ENCODE data around the gene YPEL5.
"Not testable (repeated sequence)": the region's sequence is repeated elsewhere in the genome, so short reads cannot be mapped to it uniquely, and the experiment has no call there.

YPEL5 gene

DNA sequence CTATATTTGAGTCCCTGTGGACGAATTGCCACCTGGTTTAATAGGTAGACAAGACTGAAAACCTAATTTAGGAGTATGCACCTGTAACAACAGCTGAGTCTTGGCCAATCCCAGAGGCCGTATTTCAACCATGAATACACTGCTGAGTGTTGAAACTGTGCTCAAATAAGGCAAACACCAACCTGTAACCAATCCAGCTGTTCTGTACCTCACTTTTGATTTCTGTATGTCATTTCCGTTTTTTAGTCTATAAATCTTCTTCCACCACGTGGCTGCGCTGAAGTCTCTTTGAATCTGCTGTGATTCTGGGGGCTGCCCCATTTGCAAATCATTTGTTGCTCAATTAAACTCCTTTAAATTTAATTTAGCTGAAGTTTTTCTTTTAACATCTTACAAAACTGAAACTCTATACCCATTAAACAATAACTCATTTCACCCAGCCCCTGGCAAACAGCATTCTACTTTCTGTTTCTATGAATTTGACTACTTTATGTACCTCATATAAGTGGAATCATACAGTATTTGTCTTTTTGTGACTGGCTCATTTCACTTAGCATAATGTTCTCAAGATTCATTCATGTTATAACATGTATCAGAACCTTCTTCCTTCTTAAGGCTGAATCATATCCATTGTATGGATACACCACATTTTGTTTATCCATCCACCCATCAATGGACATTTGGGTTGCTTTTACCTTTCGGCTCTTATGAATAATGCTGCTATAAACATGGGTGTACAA is 7.5 kb upstream of the YPEL5 start:
- DNase-seq: no peak

GRCh38 chr2:30141136-30141535 is 5.7 kb upstream of the YPEL5 start:
- no peak for DNase-seq

- no peak for DNase-seq
Measured at GRCh38 chr2:30144260-30144659, 2.5 kb upstream of the YPEL5 start.

DNA sequence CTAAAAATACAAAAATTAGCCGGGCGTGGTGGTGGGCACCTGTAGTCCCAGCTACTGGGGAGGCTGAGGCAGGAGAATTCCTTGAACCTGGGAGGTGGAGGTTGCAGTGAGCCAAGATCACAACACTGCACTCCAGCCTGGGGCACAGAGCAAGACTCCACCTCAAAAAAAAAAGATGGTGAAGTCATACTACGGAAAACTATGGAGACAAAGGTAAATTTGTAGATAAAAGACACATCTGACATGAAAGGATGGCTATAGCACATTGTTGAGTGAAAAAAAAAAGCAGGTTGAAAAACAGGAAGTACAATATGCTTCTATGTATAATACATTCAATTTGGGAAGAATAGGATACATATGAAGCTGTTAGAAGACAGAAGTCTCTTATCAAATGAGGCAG is 1.9 kb upstream of the YPEL5 start:
- DNase-seq: not testable (repeated sequence)

DNA sequence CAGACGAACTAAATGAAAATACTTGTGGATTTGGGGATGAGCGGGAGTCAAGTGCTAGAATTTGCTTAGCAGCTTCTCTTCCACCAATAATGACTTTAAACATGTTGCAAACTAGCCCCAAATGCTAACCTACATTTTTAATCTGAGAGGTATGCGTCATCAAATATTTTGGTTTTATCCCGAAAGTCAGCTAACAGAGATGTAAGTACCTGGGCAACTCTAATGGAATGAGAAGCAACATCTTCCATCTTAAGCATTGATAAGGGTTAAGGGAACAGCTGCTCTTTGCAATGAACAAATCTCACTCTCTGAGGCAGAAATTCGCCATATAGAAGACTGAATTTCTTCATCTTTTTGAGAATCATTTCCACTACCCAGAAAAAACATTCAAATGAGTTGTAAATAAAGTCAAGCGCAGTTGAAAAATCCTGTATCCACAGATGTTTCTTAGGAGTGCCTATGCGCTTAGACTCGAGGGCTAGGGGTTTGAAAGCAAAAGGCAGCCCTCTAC is 926 bp upstream of the YPEL5 start:
- no peak for DNase-seq

GRCh38 chr2:30147196-30147714 is 448 bp downstream of the YPEL5 start:
- DNase-seq: no peak

GRCh38 chr2:30147715-30148610 is 1.2 kb downstream of the YPEL5 start:
- DNase-seq: peak; percentile 4

DNA sequence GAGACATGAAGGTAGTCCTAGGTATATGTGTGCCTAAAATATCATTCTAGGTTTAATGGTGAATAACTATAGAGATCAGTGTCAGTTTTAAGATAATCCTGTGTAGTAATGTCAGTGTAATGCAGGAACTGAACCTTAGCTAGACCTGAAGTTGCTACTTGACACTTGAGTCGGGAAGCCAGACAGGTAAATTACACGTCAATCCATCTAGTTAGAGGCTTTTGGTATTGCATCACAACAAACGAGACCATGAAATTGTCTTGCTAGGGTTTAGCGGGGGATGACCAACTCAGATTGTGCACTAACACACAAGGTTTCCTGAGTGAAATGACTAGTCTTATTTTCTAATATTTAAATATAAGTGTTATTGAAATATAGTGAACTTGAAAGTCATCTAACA is 2.0 kb downstream of the YPEL5 start:
- DNase-seq: no peak

- DNase-seq: no peak
Measured at GRCh38 chr2:30149513-30149912, 2.7 kb downstream of the YPEL5 start.

GRCh38 chr2:30149976-30150375 is 3.2 kb downstream of the YPEL5 start:
- DNase-seq: no peak

- DNase-seq: no peak
Measured at GRCh38 chr2:30150786-30151185, 4.0 kb downstream of the YPEL5 start.

DNA sequence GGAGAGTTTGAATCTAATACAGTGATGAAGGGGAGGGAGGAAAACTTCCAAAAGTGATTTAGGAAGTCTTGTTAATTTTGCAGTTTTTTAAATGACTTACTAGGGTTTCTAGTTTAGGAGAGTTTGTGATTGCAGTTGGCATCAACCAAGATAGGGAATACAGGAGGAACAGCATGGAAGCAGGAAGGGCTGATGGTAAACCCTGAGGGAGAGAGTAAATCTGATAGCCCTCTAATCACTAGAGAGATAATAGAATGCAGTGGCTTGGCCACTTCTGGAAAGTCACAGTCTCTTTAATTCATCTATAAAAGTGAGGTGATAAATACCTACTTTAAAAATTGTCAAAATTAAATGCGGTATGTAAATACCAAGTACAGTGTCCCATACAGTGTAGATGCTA is 5.6 kb downstream of the YPEL5 start:
- DNase-seq: no peak

DNA sequence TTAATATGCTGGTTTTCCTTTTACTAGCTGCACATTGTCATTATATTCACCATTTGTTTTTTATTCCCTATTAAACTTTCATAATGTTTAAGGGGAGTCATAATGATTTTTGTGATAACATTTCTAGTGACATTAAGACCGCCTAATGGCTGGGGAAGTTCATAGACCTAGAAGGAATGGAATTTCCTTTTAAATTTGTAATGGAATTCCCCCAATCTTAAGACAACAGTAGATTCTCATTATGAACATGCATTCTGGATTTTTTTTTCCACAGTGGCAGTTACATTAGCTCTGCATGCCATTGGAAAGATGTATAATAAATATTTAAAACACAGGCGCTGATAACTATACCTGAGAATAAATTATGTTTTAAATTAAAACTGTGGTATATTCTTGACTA is 8.4 kb downstream of the YPEL5 start:
- no peak for DNase-seq

DNA sequence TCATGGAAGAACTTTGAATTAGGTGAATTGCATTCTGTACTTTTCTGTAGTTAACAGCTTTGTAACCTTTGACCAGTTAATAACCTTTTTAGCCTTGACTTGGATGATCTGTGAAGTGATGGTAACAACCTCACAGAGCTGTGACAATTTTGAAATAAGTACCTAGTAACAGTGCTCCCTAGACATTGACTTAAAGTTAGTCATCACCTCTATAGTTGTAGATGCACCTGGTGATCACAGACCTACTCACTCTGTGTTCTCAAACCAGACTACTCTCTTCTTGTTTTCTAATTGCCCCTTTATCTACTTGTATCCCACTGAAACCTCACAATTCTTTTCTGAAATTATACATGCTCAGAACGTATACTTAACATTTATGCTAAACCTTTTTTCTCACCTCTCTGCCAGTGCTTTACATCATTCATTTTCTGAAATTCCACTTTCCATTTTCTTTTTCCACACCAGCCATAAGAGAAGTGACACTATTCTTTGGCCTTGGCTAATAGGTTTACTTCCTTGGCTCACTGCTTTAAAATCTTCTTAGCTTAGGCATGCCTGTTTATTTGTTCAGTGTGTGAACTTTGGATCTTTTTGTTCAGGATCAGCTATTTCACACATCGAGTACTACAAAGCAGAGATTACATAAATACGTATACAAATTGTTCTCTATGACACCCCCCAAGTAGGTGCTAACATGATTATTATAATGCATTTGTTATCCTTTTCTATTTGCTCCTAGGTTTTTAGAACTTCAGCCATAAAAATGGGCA is 9.3 kb downstream of the YPEL5 start:
- DNase-seq: no peak

GRCh38 chr2:30157616-30158015 is 10.8 kb downstream of the YPEL5 start:
- no peak for DNase-seq

GRCh38 chr2:30159766-30160165 is 13.0 kb downstream of the YPEL5 start:
- DNase-seq: no peak

DNA sequence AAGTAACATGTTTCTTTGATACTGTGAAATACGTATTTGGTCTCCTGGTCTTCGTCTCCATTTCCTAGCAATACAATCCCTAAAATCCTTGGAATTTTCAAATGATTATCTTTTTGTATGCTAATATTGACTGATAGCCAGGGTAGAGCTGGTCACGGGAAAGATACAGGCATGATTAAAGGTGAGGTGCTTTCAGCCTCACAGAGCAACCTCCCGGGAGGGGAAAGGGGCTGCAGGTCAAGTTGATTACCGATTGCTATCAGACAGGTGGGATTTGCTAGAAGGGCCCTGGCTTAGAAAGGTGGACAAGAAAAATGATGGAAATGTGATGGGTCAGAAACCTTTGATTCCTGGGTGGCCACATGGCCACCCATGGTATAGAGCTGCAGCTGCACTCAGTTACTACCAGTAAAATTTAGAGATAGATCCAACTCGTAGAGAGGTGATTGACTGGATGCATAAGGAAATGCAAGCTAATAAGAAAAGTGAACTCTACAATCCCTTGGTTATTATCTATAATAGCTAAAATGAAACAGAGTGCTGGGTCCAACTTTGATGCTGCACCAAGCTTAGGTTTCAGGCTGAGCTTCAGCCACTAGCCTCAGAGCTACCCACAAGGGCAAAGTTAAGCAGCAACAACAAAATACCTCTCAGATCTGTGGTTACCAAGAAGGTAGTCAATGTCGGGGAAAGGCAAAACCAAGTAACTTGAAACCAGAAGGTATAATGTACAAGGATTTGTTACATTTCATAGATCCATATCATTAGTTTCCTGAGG is 15.3 kb downstream of the YPEL5 start:
- DNase-seq: no peak

- no peak for DNase-seq
Measured at GRCh38 chr2:30162806-30163205, 16.0 kb downstream of the YPEL5 start.

DNA sequence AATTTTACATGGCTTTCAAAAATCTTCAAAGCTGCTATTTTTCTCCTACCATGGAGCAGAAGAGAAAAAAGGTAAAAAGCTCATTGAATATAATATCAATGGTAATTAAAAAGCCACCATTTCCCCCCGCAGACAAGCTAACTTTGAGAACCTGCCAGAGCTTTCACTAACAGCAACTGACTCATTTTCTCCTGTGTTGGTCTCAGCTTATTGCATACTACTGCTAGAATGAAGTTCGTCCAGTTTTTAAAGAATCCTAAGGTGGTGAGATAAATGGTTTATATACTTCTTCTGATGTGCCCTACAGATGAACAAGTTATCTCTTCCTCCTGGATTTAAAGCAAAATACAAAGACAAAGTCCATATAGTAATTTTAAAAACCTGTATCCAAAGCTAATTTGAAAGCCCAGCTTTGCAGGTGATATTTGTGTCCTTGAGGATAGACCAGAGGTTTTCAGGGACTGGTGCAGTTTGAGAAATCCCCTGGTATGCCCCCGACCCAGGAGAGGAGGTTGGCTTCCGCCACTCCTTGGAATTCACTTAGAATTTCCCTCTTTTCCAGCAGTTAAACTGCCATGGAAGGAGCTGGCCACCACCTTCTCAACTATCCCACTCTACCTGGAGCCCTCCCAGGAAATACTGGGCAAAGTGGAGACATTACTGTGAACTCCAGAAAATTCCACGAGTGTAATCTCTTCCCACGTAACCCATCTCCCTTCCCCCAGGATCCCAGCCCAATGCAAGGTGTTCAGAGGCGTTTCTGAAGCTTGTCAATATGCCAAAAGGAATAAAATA is 17.5 kb downstream of the YPEL5 start:
- DNase-seq: no peak

DNA sequence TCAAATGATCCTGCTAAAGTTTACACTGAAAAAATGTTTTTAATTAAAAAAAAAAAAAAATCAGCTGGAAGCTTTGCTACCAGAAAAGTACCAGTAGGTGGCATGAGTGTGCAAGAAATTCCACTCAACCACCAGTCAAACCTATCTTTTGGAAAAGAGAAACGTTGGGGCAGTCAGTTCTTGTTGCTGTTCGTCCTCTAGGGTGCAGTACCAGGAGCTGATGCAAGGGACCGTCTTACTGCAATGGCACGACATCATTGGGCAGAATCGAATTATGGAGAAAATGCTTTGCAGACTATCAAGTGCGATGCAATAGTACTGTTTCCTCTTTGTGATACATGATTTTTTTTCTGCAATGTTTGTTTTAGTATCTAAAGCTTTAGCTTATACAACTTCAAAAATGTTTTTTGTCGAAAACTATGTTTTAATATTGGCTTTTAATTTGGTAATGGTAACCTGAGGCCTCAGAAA is 18.3 kb downstream of the YPEL5 start:
- DNase-seq: peak; percentile 54

GRCh38 chr2:30165617-30166016 is 18.8 kb downstream of the YPEL5 start:
- DNase-seq: peak; percentile 16

Data from NCI-H2107 (cell line).